Naive thymus-derived CD8-positive, alpha-beta T cell (primary cell): Measurements from ENCODE around the gene CYP2J2. TPM values are rescaled to one million over a fixed set of nuclear protein-coding genes. Genes with fewer than 3 reads are reported as not detected.
"Not testable (repeated sequence)": the region's sequence is repeated elsewhere in the genome, so short reads cannot be mapped to it uniquely, and the experiment has no call there.

Experiments
- ATAC-seq, 2 donors: fragments of 150-1000 bp; cut with Tn5 transposase in 1 of 2; sonication (Bioruptor Pico), chemical (Tn5 transposase) in 1 of 2; 1 replicate in 1 of 2; 2 replicates in 1 of 2; pipeline ENCODE4 v1.10.0; 2021; ENCODE audit warnings: mild to moderate bottlenecking in 2 of 2, moderate library complexity in 2 of 2
- POLR2A ChIA-PET: fragments of 350-600 bp; sonication (Branson Sonifier 250); formaldehyde crosslinking; loops from one replicate; lab custom pipeline; 2021; ENCODE audit warnings: antibody characterized with exemption; lab: Charles Lee
- DNase-seq, 10 donors: peaks; one replicate each; pipeline versions ENCODE4 v3.0.0 to v3.0.0-alpha.2; 2020 to 2022
- H3K27ac Mint-ChIP-seq, 10 donors: one replicate each; pipeline ENCODE4 v1.8.0; 2020 to 2022; ENCODE audit warnings: mild to moderate bottlenecking in 10 of 10, mixed read lengths in 10 of 10, moderate library complexity in 4 of 10, inconsistent platforms in 1 of 10
- H3K27me3 Mint-ChIP-seq, 5 donors: one replicate each; pipeline ENCODE4 v1.8.0; 2021 to 2022; ENCODE audit warnings: mixed read lengths in 5 of 5
- H3K36me3 Mint-ChIP-seq, 3 donors: one replicate each; pipeline ENCODE4 v1.8.0; 2020 to 2022; ENCODE audit warnings: mixed read lengths in 3 of 3, mild to moderate bottlenecking in 2 of 3, inconsistent platforms in 1 of 3
- H3K4me1 Mint-ChIP-seq, 4 donors: one replicate each; pipeline ENCODE4 v1.8.0; 2021 to 2022; ENCODE audit warnings: mixed read lengths in 4 of 4
- H3K4me3 Mint-ChIP-seq, 10 donors: one replicate each; pipeline ENCODE4 v1.8.0; 2020 to 2022; ENCODE audit warnings: mild to moderate bottlenecking in 10 of 10, mixed read lengths in 10 of 10, moderate library complexity in 6 of 10, inconsistent platforms in 1 of 10
- H3K9me3 Mint-ChIP-seq, 9 donors: one replicate each; pipeline ENCODE4 v1.8.0; 2020 to 2022; ENCODE audit warnings: mixed read lengths in 9 of 9, mild to moderate bottlenecking in 3 of 9, inconsistent platforms in 1 of 9, moderate library complexity in 1 of 9
- polyA plus RNA-seq, 3 donors: library from polyadenylated mRNA; unstranded; fragments of 300-500 nt; fragmentation: Illumina TruSeq; gene quantifications; one replicate each; pipeline ENCODE4 v1.2.3, GENCODE V29; 2021
- total RNA-seq, 8 experiments: library from RNA in 2 of 8; stranded (reverse) in 2 of 8; gene quantifications; one replicate each; pipeline ENCODE4 v1.2.3 and lab custom pipeline; 2021 to 2026

CYP2J2 gene
- total and polyA plus RNA-seq, 5 experiments from 2014 or later: 2.0 to 5.0 (median 3.2) TPM

DNA sequence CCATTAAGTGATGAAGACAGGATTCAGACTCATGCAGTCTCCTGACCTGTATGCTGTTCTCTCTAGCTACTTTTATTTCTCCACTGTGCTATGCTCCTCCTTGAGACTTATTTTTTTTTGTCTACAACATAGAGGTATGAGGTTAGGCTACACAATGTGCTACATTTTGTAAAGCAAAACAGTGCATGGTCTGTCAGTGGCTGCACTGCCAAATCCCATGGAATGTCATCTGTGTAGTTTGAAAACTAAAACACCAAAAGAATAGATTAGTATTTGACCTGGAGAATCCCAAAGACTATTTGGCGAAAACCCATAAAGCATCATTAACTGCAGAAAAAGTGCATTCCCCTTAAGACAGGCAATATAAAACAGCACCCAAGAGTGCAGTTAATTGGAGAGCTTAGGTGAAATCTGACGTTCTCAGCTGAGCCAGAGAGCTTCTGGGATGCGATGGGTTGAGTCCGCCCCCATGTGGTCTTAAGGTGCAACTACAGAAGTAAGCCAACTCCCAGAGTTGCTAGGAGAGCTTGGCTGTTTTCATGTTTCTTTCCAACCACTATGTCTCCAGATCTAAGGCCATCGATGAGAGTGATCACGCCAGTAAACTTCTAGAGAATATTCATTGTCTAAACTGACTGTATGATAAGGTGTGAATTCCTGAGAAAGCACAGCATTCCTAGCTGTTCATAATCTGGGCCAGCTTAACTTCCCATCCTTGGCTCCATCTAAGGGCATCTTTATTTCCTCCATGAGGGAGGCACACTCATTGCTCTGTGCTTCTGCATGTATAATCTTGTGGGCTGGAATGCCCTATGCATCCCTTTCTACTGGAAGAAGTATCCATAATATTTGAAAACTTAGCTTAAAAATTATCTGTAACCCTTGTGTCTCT is 20.7 kb upstream of the CYP2J2 start:
- no peaks in the 10 kb centered on the region for H3K4me1 Mint-ChIP-seq
- H3K4me3 Mint-ChIP-seq: no peak overlapping the region
- no peaks in the 10 kb centered on the region for H3K36me3 Mint-ChIP-seq
- peaks cover 0 to 8% (median 2%) of the 10 kb centered on the region in 5 donors for H3K27me3 Mint-ChIP-seq
- DNase-seq (peak; percentile 13 to 73 (median 52)), ATAC-seq (peak; percentile 84 to 93)
- H3K9me3 Mint-ChIP-seq: no peaks in the 10 kb centered on the region
- POLR2A ChIA-PET: no interaction called here
- H3K27ac Mint-ChIP-seq: no peak overlapping the region

DNA sequence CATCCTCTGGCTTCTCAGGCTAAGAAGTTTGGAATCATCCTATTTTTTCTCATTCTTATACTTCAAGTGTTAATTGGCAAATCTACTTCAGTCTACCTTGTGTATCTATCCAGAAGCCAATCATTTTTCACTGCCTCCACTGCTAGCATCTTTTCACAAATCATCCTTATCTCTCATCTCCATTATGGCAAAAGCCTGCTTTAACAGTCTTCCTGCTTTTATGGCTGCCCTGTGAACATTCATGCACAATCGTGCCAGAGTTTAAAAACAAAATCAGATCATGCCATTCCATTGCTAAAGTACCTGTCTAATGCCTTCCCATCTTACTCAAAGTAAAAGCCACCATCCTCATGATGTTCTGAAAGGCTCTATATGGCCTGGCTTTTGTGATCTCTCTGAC is 19.2 kb upstream of the CYP2J2 start:
- ATAC-seq (no peak), DNase-seq (no peak)
- H3K27ac Mint-ChIP-seq: no peak overlapping the region
- no peak overlapping the region for H3K4me3 Mint-ChIP-seq
- no peaks in the 10 kb centered on the region for H3K9me3 Mint-ChIP-seq
- H3K36me3 Mint-ChIP-seq: no peaks in the 10 kb centered on the region
- POLR2A ChIA-PET: no interaction called here
- H3K4me1 Mint-ChIP-seq: no peaks in the 10 kb centered on the region
- H3K27me3 Mint-ChIP-seq: peaks cover 0 to 8% (median 2%) of the 10 kb centered on the region in 5 donors

DNA sequence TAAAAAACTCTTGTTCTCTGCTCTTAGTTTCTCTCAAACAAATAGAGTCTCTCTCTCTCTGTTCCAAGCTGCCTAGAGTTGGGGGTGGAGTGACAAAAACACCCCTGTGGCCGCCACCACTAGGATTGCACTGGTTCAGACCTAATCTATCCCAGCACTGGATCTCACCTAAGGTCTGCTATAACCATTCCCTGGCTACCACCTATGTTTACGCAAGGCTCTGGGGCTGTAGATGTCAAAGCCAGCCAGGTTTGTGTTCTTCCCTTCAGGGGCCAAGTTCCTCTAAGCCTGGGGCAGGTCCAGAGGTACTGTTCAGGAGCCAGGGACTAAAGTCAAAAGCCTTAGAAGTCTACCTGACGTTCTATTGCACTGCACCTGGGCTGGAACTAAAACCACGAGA is 12.8 kb upstream of the CYP2J2 start:
- DNase-seq: no peak
- peaks cover 8 to 20% (median 10%) of the 10 kb centered on the region in 9 donors for H3K9me3 Mint-ChIP-seq
- no peak overlapping the region for H3K4me3 Mint-ChIP-seq
- peaks cover 0 to 14% (median 8%) of the 10 kb centered on the region in 3 donors for H3K36me3 Mint-ChIP-seq
- peaks cover 0 to 18% (median 10%) of the 10 kb centered on the region in 5 donors for H3K27me3 Mint-ChIP-seq
- H3K27ac Mint-ChIP-seq: no peak overlapping the region
- POLR2A ChIA-PET: no interaction called here
- ATAC-seq: no peak
- no peaks in the 10 kb centered on the region for H3K4me1 Mint-ChIP-seq

DNA sequence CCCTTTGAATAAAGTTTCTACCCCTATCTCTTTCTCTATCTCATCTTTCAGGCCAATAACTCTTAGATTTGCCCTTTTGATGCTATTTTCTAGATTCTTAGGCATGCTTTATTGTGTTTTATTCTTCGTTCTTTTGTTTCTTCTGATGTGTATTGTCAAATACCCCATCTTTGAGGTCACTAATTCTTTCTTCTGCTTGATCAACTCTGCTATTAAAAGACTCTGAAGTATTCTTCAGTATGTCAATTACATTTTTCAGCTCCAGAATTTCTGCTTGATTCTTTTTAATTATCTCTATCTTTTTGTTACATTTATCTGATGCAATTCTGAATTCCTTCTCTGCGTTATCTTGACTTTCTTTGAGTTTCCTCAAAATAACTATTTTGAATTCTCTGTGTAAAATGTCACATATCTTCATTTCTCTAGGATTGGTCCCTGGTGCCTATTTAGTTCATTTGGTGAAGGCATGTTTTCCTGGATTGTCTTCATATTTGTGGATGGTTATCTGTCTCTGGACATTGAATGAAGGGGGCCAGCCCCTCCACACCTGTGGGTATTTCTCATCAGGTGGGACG is 11.2 kb upstream of the CYP2J2 start:
- Mint-ChIP-seq H3K9me3 (peaks cover 8 to 20% (median 10%) of the 10 kb centered on the region in 9 donors), H3K36me3 (peaks cover 0 to 14% (median 8%) of the 10 kb centered on the region in 3 donors)
- no peak for ATAC-seq

GRCh38 chr1:59936358-59936821 is 9.8 kb upstream of the CYP2J2 start:
- H3K36me3 Mint-ChIP-seq: peaks cover 0 to 14% (median 8%) of the 10 kb centered on the region in 3 donors
- no peaks in the 10 kb centered on the region for H3K4me1 Mint-ChIP-seq
- POLR2A ChIA-PET: no interaction called here
- H3K4me3 Mint-ChIP-seq: no peak overlapping the region
- DNase-seq (no peak), ATAC-seq (no peak)
- H3K27me3 Mint-ChIP-seq: peaks cover 14 to 18% (median 17%) of the 10 kb centered on the region in 5 donors
- H3K9me3 Mint-ChIP-seq: peaks cover 8 to 20% (median 10%) of the 10 kb centered on the region in 9 donors
- H3K27ac Mint-ChIP-seq: no peak overlapping the region

More for the DNA sequence above, 11.2 kb upstream of the CYP2J2 start:
- Mint-ChIP-seq H3K27me3 (peaks cover 14 to 18% (median 16%) of the 10 kb centered on the region in 5 donors), H3K4me3 (no peak overlapping the region), H3K4me1 (no peaks in the 10 kb centered on the region), H3K27ac (no peak overlapping the region)
- DNase-seq: no peak
- POLR2A ChIA-PET: no interaction called here

DNA sequence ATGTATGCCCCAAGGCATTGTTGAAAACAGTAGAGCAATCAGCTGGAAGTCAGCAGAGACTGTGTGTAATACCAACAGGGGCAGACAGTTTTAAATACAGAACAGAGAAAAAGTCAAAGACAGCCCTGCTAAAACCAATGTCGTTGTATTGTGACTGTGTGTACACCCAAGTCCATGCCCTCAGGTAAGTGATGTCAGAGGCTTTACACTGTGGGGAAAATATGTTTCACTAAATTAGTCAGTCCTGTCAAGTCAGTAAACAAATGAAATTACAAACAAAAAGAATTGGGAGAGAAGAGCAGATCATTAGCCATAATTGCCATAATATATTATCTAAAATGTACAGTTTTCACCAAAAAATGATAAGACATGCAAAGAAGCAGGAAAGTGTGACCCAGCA is 2.4 kb upstream of the CYP2J2 start:
- H3K27me3 Mint-ChIP-seq: peaks cover 7 to 29% (median 17%) of the 10 kb centered on the region in 5 donors
- H3K36me3 Mint-ChIP-seq: peaks cover 0 to 11% (median 4%) of the 10 kb centered on the region in 3 donors
- H3K4me1 Mint-ChIP-seq: peaks cover 7 to 16% (median 12%) of the 10 kb centered on the region in 4 donors
- H3K4me3 Mint-ChIP-seq: no peak overlapping the region
- H3K27ac Mint-ChIP-seq: no peak overlapping the region
- H3K9me3 Mint-ChIP-seq: peaks cover 0 to 15% (median 7%) of the 10 kb centered on the region in 9 donors
- POLR2A ChIA-PET: no interaction called here
- ATAC-seq: no peak
- no peak for DNase-seq

DNA sequence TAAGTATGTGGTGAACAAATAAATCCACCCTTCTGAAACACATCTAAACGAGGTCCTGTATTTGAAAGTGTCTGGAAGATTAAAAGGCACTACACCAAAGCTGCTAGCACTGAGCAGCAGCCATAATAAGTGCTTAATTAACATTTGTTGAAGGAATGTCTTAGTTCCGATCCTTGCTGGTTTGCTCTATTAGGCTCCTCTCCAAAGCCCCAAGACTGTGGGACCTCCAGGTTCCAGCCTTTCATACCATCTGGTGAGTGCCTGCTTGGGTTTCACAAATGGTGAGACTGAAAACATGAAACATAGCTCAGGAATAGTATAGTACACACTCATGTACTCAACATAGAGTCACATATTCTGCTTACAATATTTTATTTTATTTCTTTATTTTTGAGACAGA is 640 bp upstream of the CYP2J2 start:
- peak overlapping the region in 6 of 10 donors; percentile 9 to 84 (median 68) for H3K27ac Mint-ChIP-seq
- peaks cover 0 to 21% (median 10%) of the 10 kb centered on the region in 3 donors for H3K36me3 Mint-ChIP-seq
- H3K4me1 Mint-ChIP-seq: peaks cover 7 to 16% (median 12%) of the 10 kb centered on the region in 4 donors
- DNase-seq: no peak
- POLR2A ChIA-PET: interaction anchor here (1.7 kb wide), 1 partner anchor 34 kb away, joined by 7 read pairs; no protein-coding TSS in a partner anchor
- H3K4me3 Mint-ChIP-seq: peak overlapping the region; percentile 73 to 95 (median 90)
- peaks cover 0 to 24% (median 10%) of the 10 kb centered on the region in 9 donors for H3K9me3 Mint-ChIP-seq
- peaks cover 3 to 24% (median 7%) of the 10 kb centered on the region in 5 donors for H3K27me3 Mint-ChIP-seq
- ATAC-seq: no peak

GRCh38 chr1:59924653-59925052 is 1.9 kb downstream of the CYP2J2 start:
- ATAC-seq (no peak), DNase-seq (no peak)
- Mint-ChIP-seq H3K27ac (peak overlapping the region in 1 of 10 donors; percentile 43), H3K4me1 (peaks cover 7 to 16% (median 13%) of the 10 kb centered on the region in 4 donors), H3K27me3 (peaks cover 3 to 15% (median 5%) of the 10 kb centered on the region in 5 donors), H3K9me3 (peaks cover 0 to 24% (median 10%) of the 10 kb centered on the region in 9 donors), H3K4me3 (peak overlapping the region in 3 of 10 donors; percentile 77 to 95 (median 90)), H3K36me3 (peaks cover 0 to 23% (median 10%) of the 10 kb centered on the region in 3 donors)
- POLR2A ChIA-PET: no interaction called here

DNA sequence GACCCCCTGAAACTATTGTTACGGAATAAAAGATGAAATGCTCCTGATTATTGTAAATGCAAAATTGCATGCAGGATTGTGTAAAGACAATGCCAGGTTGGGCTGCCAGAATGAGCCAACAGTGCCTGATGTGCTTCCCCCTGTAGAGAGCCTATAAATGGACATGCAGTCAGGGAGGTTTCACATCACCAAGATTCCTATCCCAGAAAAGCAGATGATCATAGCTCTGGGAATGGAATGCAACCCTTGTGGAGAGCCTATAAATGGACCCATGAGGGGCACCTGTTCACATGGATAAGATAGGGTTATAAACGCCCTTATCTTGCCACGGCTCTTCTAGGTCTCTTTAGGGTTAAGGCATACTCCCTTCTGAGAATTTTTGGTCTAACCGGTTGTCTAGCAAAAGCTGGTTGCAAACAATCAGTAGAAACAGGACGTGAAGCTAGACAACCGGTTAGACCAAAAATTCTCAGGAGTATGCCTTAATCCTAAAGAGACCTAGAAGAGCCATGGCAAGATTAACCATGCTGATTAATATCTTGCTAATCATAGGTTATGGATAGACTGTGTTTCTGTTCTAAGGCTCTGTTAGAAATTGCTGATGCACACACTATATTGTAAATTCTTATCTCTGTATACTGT is 5.2 kb downstream of the CYP2J2 start:
- H3K36me3 Mint-ChIP-seq: peaks cover 10 to 30% (median 12%) of the 10 kb centered on the region in 3 donors
- H3K27me3 Mint-ChIP-seq, H3K4me3 Mint-ChIP-seq, H3K27ac Mint-ChIP-seq, ATAC-seq, DNase-seq, H3K4me1 Mint-ChIP-seq, POLR2A ChIA-PET: not testable (repeated sequence)
- H3K9me3 Mint-ChIP-seq: peaks cover 0 to 24% (median 10%) of the 10 kb centered on the region in 9 donors

GRCh38 chr1:59919746-59920145 is 6.8 kb downstream of the CYP2J2 start:
- Mint-ChIP-seq H3K9me3 (peaks cover 0 to 16% (median 7%) of the 10 kb centered on the region in 9 donors), H3K4me1 (peaks cover 0 to 5% (median 0%) of the 10 kb centered on the region in 4 donors), H3K27me3 (peaks cover 0 to 4% (median 0%) of the 10 kb centered on the region in 5 donors), H3K4me3 (no peak overlapping the region), H3K36me3 (peaks cover 20 to 31% (median 21%) of the 10 kb centered on the region in 3 donors), H3K27ac (no peak overlapping the region)
- POLR2A ChIA-PET: no interaction called here
- DNase-seq (no peak), ATAC-seq (no peak)

DNA sequence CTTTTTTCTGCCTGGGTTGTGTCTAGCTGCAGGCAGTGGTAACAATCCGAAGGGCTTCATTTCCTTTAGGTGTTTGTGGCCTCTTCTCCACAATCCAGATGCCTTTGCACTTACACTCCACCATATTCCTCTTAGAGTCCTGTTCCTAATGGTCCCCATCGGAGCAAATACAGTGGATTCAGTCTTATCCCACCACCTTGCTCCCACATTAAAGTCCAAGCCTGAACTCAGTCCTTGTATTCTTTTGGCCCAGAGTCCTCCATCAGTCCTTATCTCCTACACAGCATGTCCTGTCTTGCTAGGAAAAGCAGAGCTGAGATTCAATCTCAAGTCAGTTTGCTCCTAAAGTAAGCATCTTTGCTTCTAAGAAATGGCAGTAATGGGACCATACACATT is 8.8 kb downstream of the CYP2J2 start:
- no peaks in the 10 kb centered on the region for H3K9me3 Mint-ChIP-seq
- DNase-seq (no peak), ATAC-seq (no peak)
- H3K27me3 Mint-ChIP-seq: no peaks in the 10 kb centered on the region
- H3K4me3 Mint-ChIP-seq: no peak overlapping the region
- POLR2A ChIA-PET: no interaction called here
- peaks cover 0 to 5% (median 0%) of the 10 kb centered on the region in 4 donors for H3K4me1 Mint-ChIP-seq
- peaks cover 10 to 23% (median 22%) of the 10 kb centered on the region in 3 donors for H3K36me3 Mint-ChIP-seq
- no peak overlapping the region for H3K27ac Mint-ChIP-seq

DNA sequence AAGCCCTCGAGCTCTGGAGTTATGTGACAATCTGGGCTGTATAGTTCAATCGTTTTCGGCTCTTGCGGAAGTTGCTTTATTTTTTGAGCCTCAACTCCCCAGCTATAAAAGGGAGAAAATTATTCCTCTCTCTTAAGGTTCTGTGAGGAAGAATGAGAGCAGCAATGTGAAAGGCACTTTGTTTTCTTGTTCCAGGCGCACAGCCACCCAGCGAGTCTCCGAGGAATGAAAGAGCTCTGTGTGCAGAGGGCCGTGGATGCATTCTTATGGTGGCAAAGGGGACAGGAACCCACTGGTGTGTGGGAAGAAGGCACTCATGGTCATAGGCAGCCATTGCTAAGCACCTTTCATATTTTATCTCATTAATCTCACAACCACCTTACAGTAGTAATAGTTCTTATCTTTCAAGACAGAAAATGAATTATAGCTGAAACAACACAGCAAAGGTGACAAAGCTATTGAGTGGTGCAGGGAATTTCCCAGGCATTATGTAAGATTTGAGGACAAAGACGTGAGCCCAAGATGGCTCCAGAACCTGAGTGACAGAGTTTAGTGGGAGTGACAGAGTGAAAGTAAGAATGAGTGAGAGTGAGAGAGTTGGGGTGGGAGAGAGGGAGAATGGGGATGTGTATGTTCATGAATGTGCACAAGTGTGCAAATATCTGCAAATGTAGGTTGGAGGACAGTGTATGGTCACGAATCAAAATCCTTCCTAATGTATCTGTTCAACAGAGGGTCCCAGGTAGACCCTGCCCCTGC is 9.4 kb downstream of the CYP2J2 start:
- no peak for DNase-seq
- H3K4me1 Mint-ChIP-seq: peaks cover 0 to 5% (median 0%) of the 10 kb centered on the region in 4 donors
- POLR2A ChIA-PET: no interaction called here
- no peak overlapping the region for H3K4me3 Mint-ChIP-seq
- H3K27ac Mint-ChIP-seq: no peak overlapping the region
- H3K36me3 Mint-ChIP-seq: peaks cover 10 to 24% (median 22%) of the 10 kb centered on the region in 3 donors
- H3K9me3 Mint-ChIP-seq: no peaks in the 10 kb centered on the region
- no peak for ATAC-seq
- no peaks in the 10 kb centered on the region for H3K27me3 Mint-ChIP-seq
